GM18498 (cell line): ENCODE data around the gene CREB5.

Source experiments
- ATAC-seq: cut with Tn5 transposase; IDR thresholded peaks from one replicate; pipeline ENCODE4 v1.9.1; 2021; ENCODE audit warnings: mild to moderate bottlenecking, moderate library complexity; ENCODE audit not compliant: unreplicated experiment

Gene CREB5

GRCh38 chr7:28669330-28669729 is 257.0 kb downstream of the CREB5 start:
- ATAC-seq: no peak

GRCh38 chr7:28671526-28671925 is 259.2 kb downstream of the CREB5 start:
- ATAC-seq: no peak

GRCh38 chr7:28672397-28672797 is 260.1 kb downstream of the CREB5 start:
- no peak for ATAC-seq

- ATAC-seq: no peak
These were observed 262.1 kb downstream of the CREB5 start for GRCh38 chr7:28674359-28674782.

GRCh38 chr7:28675429-28675828 is 263.1 kb downstream of the CREB5 start:
- ATAC-seq: no peak

GRCh38 chr7:28677668-28678067 is 265.4 kb downstream of the CREB5 start:
- no peak for ATAC-seq

- ATAC-seq: no peak
These were observed 266.2 kb downstream of the CREB5 start for GRCh38 chr7:28678431-28678965.

- ATAC-seq: no peak
These were observed 269.5 kb downstream of the CREB5 start for GRCh38 chr7:28681693-28682310.

- ATAC-seq: no peak
These were observed 270.5 kb downstream of the CREB5 start for GRCh38 chr7:28682801-28683200.

- ATAC-seq: peak; percentile 13
These were observed 272.4 kb downstream of the CREB5 start for GRCh38 chr7:28684650-28685241.

- peak; percentile 48 for ATAC-seq
These were observed 272.9 kb downstream of the CREB5 start for GRCh38 chr7:28685242-28685643.

GRCh38 chr7:28685644-28686417 is 273.5 kb downstream of the CREB5 start:
- peak; percentile 47 for ATAC-seq

- ATAC-seq: no peak
These were observed 274.1 kb downstream of the CREB5 start for GRCh38 chr7:28686418-28686800.

GRCh38 chr7:28687537-28687936 is 275.2 kb downstream of the CREB5 start:
- no peak for ATAC-seq

GRCh38 chr7:28688174-28688573 is 275.9 kb downstream of the CREB5 start:
- ATAC-seq: no peak

GRCh38 chr7:28688651-28689050 is 276.3 kb downstream of the CREB5 start:
- ATAC-seq: no peak

GRCh38 chr7:28695300-28696295 is 283.3 kb downstream of the CREB5 start:
- ATAC-seq: no peak

GRCh38 chr7:28697913-28698563 is 285.7 kb downstream of the CREB5 start:
- no peak for ATAC-seq

GRCh38 chr7:28698840-28699239 is 286.5 kb downstream of the CREB5 start:
- peak; percentile 64 for ATAC-seq

- ATAC-seq: no peak
These were observed 287.8 kb downstream of the CREB5 start for GRCh38 chr7:28700096-28700495.
